ENCODE measurements around the gene PRSS36. TPM values are rescaled to one million over a fixed set of nuclear protein-coding genes. Genes with fewer than 3 reads are reported as not detected.

The PRSS36 gene
- total RNA-seq, 1 experiment from 2014 or later: 0.23 TPM

DNA sequence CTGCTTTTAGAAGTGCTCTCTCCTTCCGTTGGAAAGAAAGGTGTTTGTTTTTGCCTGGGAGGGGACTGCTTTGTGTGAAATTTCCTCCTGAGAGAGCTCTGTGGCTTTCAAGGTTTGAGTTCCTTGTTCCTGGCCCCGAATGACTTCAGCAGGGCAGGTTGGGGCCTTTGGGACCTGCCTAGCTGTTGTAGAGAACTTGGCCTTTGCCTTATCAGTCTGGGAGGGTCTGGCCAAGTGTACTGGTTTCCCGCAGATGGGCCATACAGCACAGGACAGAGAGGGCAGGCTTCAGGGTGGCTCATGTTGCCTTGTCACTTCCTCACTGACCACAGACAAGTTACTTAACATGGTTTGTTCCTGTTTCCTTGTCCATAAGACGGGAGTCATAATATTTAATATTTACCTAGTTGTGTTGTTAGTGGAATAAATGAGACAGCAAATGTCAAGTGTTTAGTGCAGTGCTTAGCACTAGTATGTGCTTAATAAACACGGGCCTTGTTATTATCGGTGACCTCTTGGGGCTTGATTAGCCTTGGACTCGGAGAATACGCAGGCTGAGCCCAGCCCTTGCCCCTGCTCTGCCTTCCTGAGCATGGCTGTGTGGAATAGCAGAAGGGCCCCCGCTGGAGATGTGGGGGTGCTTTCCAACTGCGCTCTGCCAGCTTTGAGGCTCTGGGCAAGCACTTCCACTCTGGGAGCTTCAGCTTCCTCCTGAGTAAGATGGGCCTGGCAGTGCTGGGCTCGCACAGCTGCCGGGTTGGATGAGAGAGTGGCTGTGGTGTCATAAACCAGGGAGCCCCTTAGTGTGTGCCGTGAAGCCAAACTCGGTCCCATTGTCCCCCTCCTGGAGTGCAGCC, 20.9 kb downstream of the PRSS36 start:
- no peak for ATAC-seq
- POLR2A ChIA-PET: interaction anchor here (0.6 kb wide), 1 partner anchor 11 kb away, joined by 9 read pairs; the partner anchor contains the start of gene KAT8
- in situ Hi-C loops (cut with HindIII; ENCODE audit: low pct_unique_long_range_greater_than_20kb, low sequenced_read_pairs): no loop called here
- CTCF ChIA-PET: interaction anchor here (1.4 kb wide), 1 partner anchor 13 kb away, joined by 3 read pairs; no protein-coding TSS in a partner anchor
- Histone ChIP-seq H3K27ac (ENCODE audit: low read length) (no peak overlapping the region), H3K9me3 (ENCODE audit: control insufficient read depth, insufficient read depth, low read depth, low read length) (no peaks in the 10 kb centered on the region), H3K4me3 (ENCODE audit: low read depth in 2 of 2, low read length in 2 of 2) (no peak overlapping the region), H3K36me3 (ENCODE audit: control insufficient read depth, insufficient read depth, low read length) (no peaks in the 10 kb centered on the region), H3K4me1 (ENCODE audit: control insufficient read depth, insufficient read depth, low read length) (no peaks in the 10 kb centered on the region), H3K27me3 (ENCODE audit: control insufficient read depth, insufficient read depth, low read length) (no peaks in the 10 kb centered on the region)
- intact Hi-C loops (cut with micrococcal nuclease; ENCODE audit: unreplicated experiment): no loop called here
- DNase-seq (ENCODE audit: low read depth, low spot score): no peak
- no TSS peak for BruUV-seq (replicated peaks)
- no peak for TF ChIP-seq POLR2AphosphoS5 (IDR thresholded peaks at IDR 0.05; ENCODE audit: low read depth, low read length)
- TF ChIP-seq TCF7L2 (IDR thresholded peaks at IDR 0.05; ENCODE audit: low read depth, low read length): no peak
- TF ChIP-seq, protein P1, sequence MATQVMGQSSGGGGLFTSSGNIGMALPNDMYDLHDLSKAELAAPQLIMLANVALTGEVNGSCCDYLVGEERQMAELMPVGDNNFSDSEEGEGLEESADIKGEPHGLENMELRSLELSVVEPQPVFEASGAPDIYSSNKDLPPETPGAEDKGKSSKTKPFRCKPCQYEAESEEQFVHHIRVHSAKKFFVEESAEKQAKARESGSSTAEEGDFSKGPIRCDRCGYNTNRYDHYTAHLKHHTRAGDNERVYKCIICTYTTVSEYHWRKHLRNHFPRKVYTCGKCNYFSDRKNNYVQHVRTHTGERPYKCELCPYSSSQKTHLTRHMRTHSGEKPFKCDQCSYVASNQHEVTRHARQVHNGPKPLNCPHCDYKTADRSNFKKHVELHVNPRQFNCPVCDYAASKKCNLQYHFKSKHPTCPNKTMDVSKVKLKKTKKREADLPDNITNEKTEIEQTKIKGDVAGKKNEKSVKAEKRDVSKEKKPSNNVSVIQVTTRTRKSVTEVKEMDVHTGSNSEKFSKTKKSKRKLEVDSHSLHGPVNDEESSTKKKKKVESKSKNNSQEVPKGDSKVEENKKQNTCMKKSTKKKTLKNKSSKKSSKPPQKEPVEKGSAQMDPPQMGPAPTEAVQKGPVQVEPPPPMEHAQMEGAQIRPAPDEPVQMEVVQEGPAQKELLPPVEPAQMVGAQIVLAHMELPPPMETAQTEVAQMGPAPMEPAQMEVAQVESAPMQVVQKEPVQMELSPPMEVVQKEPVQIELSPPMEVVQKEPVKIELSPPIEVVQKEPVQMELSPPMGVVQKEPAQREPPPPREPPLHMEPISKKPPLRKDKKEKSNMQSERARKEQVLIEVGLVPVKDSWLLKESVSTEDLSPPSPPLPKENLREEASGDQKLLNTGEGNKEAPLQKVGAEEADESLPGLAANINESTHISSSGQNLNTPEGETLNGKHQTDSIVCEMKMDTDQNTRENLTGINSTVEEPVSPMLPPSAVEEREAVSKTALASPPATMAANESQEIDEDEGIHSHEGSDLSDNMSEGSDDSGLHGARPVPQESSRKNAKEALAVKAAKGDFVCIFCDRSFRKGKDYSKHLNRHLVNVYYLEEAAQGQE (IDR thresholded peaks at IDR 0.05; ENCODE audit: insufficient read depth in 1 of 2, low read depth in 2 of 2, low read length in 1 of 2): no peak
- no peak for TF ChIP-seq SIN3A (IDR thresholded peaks at IDR 0.05; ENCODE audit: borderline replicate concordance, insufficient read depth, low read depth, low read length)
- TF ChIP-seq, protein P2, sequence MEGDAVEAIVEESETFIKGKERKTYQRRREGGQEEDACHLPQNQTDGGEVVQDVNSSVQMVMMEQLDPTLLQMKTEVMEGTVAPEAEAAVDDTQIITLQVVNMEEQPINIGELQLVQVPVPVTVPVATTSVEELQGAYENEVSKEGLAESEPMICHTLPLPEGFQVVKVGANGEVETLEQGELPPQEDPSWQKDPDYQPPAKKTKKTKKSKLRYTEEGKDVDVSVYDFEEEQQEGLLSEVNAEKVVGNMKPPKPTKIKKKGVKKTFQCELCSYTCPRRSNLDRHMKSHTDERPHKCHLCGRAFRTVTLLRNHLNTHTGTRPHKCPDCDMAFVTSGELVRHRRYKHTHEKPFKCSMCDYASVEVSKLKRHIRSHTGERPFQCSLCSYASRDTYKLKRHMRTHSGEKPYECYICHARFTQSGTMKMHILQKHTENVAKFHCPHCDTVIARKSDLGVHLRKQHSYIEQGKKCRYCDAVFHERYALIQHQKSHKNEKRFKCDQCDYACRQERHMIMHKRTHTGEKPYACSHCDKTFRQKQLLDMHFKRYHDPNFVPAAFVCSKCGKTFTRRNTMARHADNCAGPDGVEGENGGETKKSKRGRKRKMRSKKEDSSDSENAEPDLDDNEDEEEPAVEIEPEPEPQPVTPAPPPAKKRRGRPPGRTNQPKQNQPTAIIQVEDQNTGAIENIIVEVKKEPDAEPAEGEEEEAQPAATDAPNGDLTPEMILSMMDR (IDR thresholded peaks at IDR 0.05): no peak

DNA sequence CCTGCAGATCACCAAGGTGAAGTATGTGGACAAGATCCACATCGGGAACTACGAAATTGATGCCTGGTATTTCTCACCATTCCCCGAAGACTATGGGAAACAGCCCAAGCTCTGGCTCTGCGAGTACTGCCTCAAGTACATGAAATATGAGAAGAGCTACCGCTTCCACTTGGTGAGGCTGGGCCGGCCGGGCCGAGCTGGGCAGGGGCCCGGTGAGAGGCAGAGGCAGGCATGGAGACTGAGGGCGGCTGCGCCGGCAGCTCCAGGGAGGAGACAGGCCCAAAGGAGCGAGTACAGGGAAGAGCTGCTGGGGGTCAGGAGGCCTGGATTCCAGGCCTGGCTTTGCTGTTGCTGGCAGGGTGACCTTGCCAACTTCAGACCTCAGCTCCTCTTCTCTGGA, 22.7 kb downstream of the PRSS36 start:
- intact Hi-C loops (cut with micrococcal nuclease; ENCODE audit: unreplicated experiment): no loop called here
- CTCF ChIA-PET: no interaction called here

More for the DNA sequence above, 22.7 kb downstream of the PRSS36 start:
- no peak for TF ChIP-seq POLR2AphosphoS5 (IDR thresholded peaks at IDR 0.05; ENCODE audit: low read depth, low read length)
- TF ChIP-seq TCF7L2 (IDR thresholded peaks at IDR 0.05; ENCODE audit: low read depth, low read length): no peak
- TF ChIP-seq, protein P2 (IDR thresholded peaks at IDR 0.05): no peak
- TF ChIP-seq, protein P1 (IDR thresholded peaks at IDR 0.05; ENCODE audit: insufficient read depth in 1 of 2, low read depth in 2 of 2, low read length in 1 of 2): no peak
- TF ChIP-seq SIN3A (IDR thresholded peaks at IDR 0.05; ENCODE audit: borderline replicate concordance, insufficient read depth, low read depth, low read length): no peak
- H3K27ac ChIP-seq (ENCODE audit: low read length): no peak overlapping the region
- no peaks in the 10 kb centered on the region for H3K36me3 ChIP-seq (ENCODE audit: control insufficient read depth, insufficient read depth, low read length)
- in situ Hi-C loops (cut with HindIII; ENCODE audit: low pct_unique_long_range_greater_than_20kb, low sequenced_read_pairs): no loop called here
- DNase-seq (ENCODE audit: low read depth, low spot score) (no peak), ATAC-seq (no peak)
- H3K27me3 ChIP-seq (ENCODE audit: control insufficient read depth, insufficient read depth, low read length): no peaks in the 10 kb centered on the region
- no peaks in the 10 kb centered on the region for H3K4me1 ChIP-seq (ENCODE audit: control insufficient read depth, insufficient read depth, low read length)
- H3K9me3 ChIP-seq (ENCODE audit: control insufficient read depth, insufficient read depth, low read depth, low read length): no peaks in the 10 kb centered on the region
- POLR2A ChIA-PET: interaction anchor here (1.7 kb wide), 1 partner anchor 9 kb away, joined by 4 read pairs; the partner anchor contains the start of gene KAT8
- no TSS peak for BruUV-seq (replicated peaks)
- no peak overlapping the region for H3K4me3 ChIP-seq (ENCODE audit: low read depth in 2 of 2, low read length in 2 of 2)
